GM12878 (cell line): ENCODE measurements around the gene CIDEC. TPM values are rescaled to one million over a fixed set of nuclear protein-coding genes. Genes with fewer than 3 reads are reported as not detected.

Experiments
- CBX3 ChIP-seq: fragments of 200-600 bp; sonication (generic); IDR thresholded peaks from 2 replicates; pipeline ENCODE4 v1.6.1; 2016; ENCODE audit warnings: low read depth, borderline replicate concordance
- EP300 ChIP-seq, 2 experiments: fragments of 150-350 bp in 1 of 2; IDR thresholded peaks; 2 replicates each; pipeline ENCODE4 v1.6.1; 2011 to 2012; ENCODE audit warnings: low read depth in 2 of 2, low read length in 2 of 2, borderline replicate concordance in 1 of 2, improper control_type of control experiment in 1 of 2, inconsistent platforms in 1 of 2; ENCODE audit not compliant: control insufficient read depth in 1 of 2
- ETV6 ChIP-seq, 2 experiments: fragments of 450-650 bp in 1 of 2; IDR thresholded peaks in 1 of 2; conservative IDR thresholded peaks in 1 of 2; 2 replicates each; pipeline ENCODE4 v1.6.1; 2014; ENCODE audit warnings: antibody characterized with exemption in 1 of 2, borderline replicate concordance in 1 of 2, low read depth in 1 of 2, mild to moderate bottlenecking in 1 of 2, moderate library complexity in 1 of 2
- EZH2 ChIP-seq: IDR thresholded peaks from 2 replicates; pipeline ENCODE4 v1.6.1; 2012; ENCODE audit warnings: low read depth, mild to moderate bottlenecking, control low read depth, inconsistent platforms, low read length, borderline replicate concordance; ENCODE audit not compliant: control insufficient read depth
- JUNB ChIP-seq: IDR thresholded peaks from 2 replicates; pipeline ENCODE4 v1.6.1; 2016; ENCODE audit warnings: antibody characterized with exemption, mild to moderate bottlenecking
- JUND ChIP-seq: IDR thresholded peaks from 2 replicates; pipeline ENCODE4 v1.6.1; 2012; ENCODE audit warnings: low read depth, mild to moderate bottlenecking, low read length, improper control_type of control experiment, moderate library complexity
- NR2C2 ChIP-seq: IDR thresholded peaks from 2 replicates; pipeline ENCODE4 v1.6.1; 2011; ENCODE audit warnings: borderline replicate concordance, low read depth; ENCODE audit not compliant: control insufficient read depth, insufficient read length
- POU2F2 ChIP-seq: IDR thresholded peaks from 3 replicates; pipeline ENCODE4 v1.6.1; 2011; ENCODE audit warnings: low read depth, mild to moderate bottlenecking, low read length, borderline replicate concordance
- TAF1 ChIP-seq: IDR thresholded peaks from 2 replicates; pipeline ENCODE4 v1.6.1; 2011; ENCODE audit warnings: mild to moderate bottlenecking, low read depth, low read length, borderline replicate concordance
- TBL1XR1 ChIP-seq: IDR thresholded peaks from 2 replicates; pipeline ENCODE4 v1.6.1; 2012; ENCODE audit warnings: low read depth, low read length, improper control_type of control experiment
- ZNF384 ChIP-seq: IDR thresholded peaks from 2 replicates; pipeline ENCODE4 v1.6.1; 2012; ENCODE audit warnings: low read depth, mild to moderate bottlenecking, low read length, improper control_type of control experiment, borderline replicate concordance
- ZSCAN29 ChIP-seq: fragments of 450-650 bp; IDR thresholded peaks from 2 replicates; pipeline ENCODE4 v1.6.1; 2017; ENCODE audit warnings: mild to moderate bottlenecking, moderate library complexity
- polyA plus RNA-seq, 11 experiments: library from polyadenylated mRNA; depleted of rRNA in 4 of 11; unstranded in 6 of 11; stranded (reverse) in 5 of 11; fragments of >200 nt; fragmentation: Nextera tagmentation in 4 of 11; fragmentation: Illumina TruSeq in 1 of 11; extraction: Ambion mirVana in 4 of 11; extraction: Trizol in 1 of 11; gene quantifications; 1 replicate in 1 of 11; 2 replicates in 10 of 11; pipeline versions ENCODE4 v1.2.1 to v1.2.3, GENCODE V29; 2011 to 2016; ENCODE audit warnings: inconsistent platforms in 2 of 11, missing spikeins in 2 of 11, low read depth in 1 of 11
- total RNA-seq, 4 experiments: library from RNA; depleted of rRNA in 3 of 4; stranded (reverse); fragments of >200 nt in 3 of 4; fragmentation: Illumina TruSeq in 1 of 4; extraction: Trizol in 1 of 4; gene quantifications; 2 replicates each; pipeline versions ENCODE4 v1.2.1 to v1.2.3, GENCODE V29; 2013 to 2021
- TF ChIP-seq, protein P1 (sequence below): IDR thresholded peaks from 2 replicates; pipeline ENCODE4 v1.6.1; 2011; ENCODE audit warnings: mild to moderate bottlenecking, low read depth, low read length, moderate library complexity; ENCODE audit not compliant: insufficient replicate concordance
- TF ChIP-seq, protein P2 (sequence below): fragments of 450-650 bp; IDR thresholded peaks from 2 replicates; pipeline ENCODE4 v1.6.1; 2017; ENCODE audit warnings: mild to moderate bottlenecking
- TF ChIP-seq, protein P3 (sequence below): fragments of 450-650 bp; conservative IDR thresholded peaks from 2 replicates; pipeline ENCODE4 v1.6.1; 2017; ENCODE audit warnings: mild to moderate bottlenecking, moderate library complexity
- TF ChIP-seq, protein P4 (sequence below): fragments of 450-650 bp; formaldehyde crosslinking; IDR thresholded peaks from 2 replicates; pipeline ENCODE4 v1.4.0; 2020; ENCODE audit warnings: mild to moderate bottlenecking, moderate library complexity

Gene CIDEC
- total and polyA plus RNA-seq, 10 of the 15 experiments (the other 5 are each of a cell fraction or from before 2014, with no cell fraction given), result 0.10 to 0.49 TPM; not detected in 8

DNA sequence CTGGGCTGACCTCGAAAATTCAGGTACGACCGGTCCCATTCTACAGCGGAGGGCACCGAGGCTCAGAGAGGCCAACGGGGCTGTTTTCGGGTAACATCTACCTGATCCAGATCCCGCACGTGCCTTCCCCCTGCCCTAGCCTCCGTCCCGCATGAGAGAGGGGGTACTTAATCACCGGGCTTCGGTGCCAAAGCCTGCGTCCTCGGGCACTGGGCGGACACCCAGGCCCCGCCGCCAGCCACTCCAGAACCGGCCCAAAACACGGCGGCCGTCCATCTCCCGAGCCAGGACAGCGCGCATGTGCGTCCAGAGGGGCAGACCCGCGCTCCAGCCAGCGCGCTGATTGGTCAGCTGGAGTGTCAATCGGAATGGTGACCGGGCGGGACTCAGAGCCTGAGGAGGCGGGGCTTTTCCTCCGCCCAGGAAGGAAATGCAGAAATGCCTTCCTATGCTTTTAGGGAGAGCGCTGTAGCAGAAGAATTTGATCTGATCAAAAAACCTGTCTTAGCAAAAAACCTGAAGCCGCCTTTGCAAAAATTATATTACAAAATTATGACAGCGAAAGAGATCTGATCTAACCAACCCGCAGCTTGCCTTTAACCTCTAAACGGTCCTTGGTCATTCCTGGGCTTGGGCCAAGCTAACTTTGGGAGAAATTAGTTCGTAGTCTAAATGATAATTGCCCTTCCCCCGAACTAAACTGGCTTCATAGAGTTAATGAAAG, 36.2 kb downstream of the CIDEC start, which contains the start of gene RPUSD3 (continued):
- TF ChIP-seq EP300 (IDR thresholded peaks at IDR 0.05; ENCODE audit: borderline replicate concordance in 1 of 2, control insufficient read depth in 1 of 2, low read depth in 2 of 2, low read length in 2 of 2) (no peak), TBL1XR1 (no peak), ZSCAN29 (no peak), POU2F2 (no peak), JUND (no peak), ETV6 (conservative IDR thresholded peaks at IDR 0.05 in 1 of 2, IDR thresholded peaks at IDR 0.05 in 1 of 2; ENCODE audit: borderline replicate concordance in 1 of 2, low read depth in 1 of 2) (no peak), TAF1 (peak; percentile 18; the same call in 1 of the 2 replicates), CBX3 (no peak), NR2C2 (no peak), EZH2 (no peak), JUNB (no peak), ZNF384 (no peak)
- TF ChIP-seq, protein P1, sequence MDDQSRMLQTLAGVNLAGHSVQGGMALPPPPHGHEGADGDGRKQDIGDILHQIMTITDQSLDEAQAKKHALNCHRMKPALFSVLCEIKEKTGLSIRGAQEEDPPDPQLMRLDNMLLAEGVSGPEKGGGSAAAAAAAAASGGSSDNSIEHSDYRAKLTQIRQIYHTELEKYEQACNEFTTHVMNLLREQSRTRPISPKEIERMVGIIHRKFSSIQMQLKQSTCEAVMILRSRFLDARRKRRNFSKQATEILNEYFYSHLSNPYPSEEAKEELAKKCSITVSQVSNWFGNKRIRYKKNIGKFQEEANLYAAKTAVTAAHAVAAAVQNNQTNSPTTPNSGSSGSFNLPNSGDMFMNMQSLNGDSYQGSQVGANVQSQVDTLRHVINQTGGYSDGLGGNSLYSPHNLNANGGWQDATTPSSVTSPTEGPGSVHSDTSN, result peak; percentile 99
- TF ChIP-seq, protein P2, sequence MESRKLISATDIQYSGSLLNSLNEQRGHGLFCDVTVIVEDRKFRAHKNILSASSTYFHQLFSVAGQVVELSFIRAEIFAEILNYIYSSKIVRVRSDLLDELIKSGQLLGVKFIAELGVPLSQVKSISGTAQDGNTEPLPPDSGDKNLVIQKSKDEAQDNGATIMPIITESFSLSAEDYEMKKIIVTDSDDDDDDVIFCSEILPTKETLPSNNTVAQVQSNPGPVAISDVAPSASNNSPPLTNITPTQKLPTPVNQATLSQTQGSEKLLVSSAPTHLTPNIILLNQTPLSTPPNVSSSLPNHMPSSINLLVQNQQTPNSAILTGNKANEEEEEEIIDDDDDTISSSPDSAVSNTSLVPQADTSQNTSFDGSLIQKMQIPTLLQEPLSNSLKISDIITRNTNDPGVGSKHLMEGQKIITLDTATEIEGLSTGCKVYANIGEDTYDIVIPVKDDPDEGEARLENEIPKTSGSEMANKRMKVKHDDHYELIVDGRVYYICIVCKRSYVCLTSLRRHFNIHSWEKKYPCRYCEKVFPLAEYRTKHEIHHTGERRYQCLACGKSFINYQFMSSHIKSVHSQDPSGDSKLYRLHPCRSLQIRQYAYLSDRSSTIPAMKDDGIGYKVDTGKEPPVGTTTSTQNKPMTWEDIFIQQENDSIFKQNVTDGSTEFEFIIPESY, result no peak
- TF ChIP-seq, protein P3, sequence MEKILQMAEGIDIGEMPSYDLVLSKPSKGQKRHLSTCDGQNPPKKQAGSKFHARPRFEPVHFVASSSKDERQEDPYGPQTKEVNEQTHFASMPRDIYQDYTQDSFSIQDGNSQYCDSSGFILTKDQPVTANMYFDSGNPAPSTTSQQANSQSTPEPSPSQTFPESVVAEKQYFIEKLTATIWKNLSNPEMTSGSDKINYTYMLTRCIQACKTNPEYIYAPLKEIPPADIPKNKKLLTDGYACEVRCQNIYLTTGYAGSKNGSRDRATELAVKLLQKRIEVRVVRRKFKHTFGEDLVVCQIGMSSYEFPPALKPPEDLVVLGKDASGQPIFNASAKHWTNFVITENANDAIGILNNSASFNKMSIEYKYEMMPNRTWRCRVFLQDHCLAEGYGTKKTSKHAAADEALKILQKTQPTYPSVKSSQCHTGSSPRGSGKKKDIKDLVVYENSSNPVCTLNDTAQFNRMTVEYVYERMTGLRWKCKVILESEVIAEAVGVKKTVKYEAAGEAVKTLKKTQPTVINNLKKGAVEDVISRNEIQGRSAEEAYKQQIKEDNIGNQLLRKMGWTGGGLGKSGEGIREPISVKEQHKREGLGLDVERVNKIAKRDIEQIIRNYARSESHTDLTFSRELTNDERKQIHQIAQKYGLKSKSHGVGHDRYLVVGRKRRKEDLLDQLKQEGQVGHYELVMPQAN, result peak; percentile 48; the same call in 1 of the 2 replicates
- TF ChIP-seq, protein P4, sequence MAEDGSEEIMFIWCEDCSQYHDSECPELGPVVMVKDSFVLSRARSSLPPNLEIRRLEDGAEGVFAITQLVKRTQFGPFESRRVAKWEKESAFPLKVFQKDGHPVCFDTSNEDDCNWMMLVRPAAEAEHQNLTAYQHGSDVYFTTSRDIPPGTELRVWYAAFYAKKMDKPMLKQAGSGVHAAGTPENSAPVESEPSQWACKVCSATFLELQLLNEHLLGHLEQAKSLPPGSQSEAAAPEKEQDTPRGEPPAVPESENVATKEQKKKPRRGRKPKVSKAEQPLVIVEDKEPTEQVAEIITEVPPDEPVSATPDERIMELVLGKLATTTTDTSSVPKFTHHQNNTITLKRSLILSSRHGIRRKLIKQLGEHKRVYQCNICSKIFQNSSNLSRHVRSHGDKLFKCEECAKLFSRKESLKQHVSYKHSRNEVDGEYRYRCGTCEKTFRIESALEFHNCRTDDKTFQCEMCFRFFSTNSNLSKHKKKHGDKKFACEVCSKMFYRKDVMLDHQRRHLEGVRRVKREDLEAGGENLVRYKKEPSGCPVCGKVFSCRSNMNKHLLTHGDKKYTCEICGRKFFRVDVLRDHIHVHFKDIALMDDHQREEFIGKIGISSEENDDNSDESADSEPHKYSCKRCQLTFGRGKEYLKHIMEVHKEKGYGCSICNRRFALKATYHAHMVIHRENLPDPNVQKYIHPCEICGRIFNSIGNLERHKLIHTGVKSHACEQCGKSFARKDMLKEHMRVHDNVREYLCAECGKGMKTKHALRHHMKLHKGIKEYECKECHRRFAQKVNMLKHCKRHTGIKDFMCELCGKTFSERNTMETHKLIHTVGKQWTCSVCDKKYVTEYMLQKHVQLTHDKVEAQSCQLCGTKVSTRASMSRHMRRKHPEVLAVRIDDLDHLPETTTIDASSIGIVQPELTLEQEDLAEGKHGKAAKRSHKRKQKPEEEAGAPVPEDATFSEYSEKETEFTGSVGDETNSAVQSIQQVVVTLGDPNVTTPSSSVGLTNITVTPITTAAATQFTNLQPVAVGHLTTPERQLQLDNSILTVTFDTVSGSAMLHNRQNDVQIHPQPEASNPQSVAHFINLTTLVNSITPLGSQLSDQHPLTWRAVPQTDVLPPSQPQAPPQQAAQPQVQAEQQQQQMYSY (CRISPR knock-in tag), result no peak
